WTC11 (cell line): ENCODE results near the gene FAM227B.

Source experiments
- ATF3 ChIP-seq: sonication (generic); formaldehyde crosslinking; conservative IDR thresholded peaks from 2 replicates; pipeline ENCODE4 v1.8.1; 2022; ENCODE audit warnings: mild to moderate bottlenecking, missing genetic modification reagents
- CTCF ChIP-seq: fragments of 200-600 bp; IDR thresholded peaks from 2 replicates; pipeline ENCODE4 v1.8.0; 2022; ENCODE audit warnings: antibody characterized with exemption
- E2F4 ChIP-seq: sonication (generic); formaldehyde crosslinking; IDR thresholded peaks from 2 replicates; pipeline ENCODE4 v1.8.1; 2022; ENCODE audit warnings: low read depth, mild to moderate bottlenecking, moderate library complexity, missing genetic modification reagents, borderline replicate concordance
- ELF4 ChIP-seq: sonication (generic); formaldehyde crosslinking; IDR thresholded peaks from 2 replicates; pipeline ENCODE4 v1.8.1; 2022; ENCODE audit warnings: low read depth, mild to moderate bottlenecking, moderate library complexity, missing genetic modification reagents
- FOXK1 ChIP-seq: sonication (generic); formaldehyde crosslinking; IDR thresholded peaks from 2 replicates; pipeline ENCODE4 v1.8.0; 2022; ENCODE audit warnings: mild to moderate bottlenecking, moderate library complexity, missing genetic modification reagents
- NR3C1 ChIP-seq: sonication (generic); formaldehyde crosslinking; conservative IDR thresholded peaks from 2 replicates; pipeline ENCODE4 v1.8.1; 2023; ENCODE audit warnings: low read depth, mild to moderate bottlenecking, missing genetic modification reagents
- OVOL2 ChIP-seq: fragments of 250-450 bp; sonication (Bioruptor Pico); IDR thresholded peaks from 2 replicates; pipeline ENCODE4 v1.9.0; 2021; ENCODE audit warnings: mild to moderate bottlenecking, borderline replicate concordance
- SMAD3 ChIP-seq: sonication (generic); formaldehyde crosslinking; IDR thresholded peaks from 2 replicates; pipeline ENCODE4 v1.8.0; 2022; ENCODE audit warnings: missing genetic modification reagents, mild to moderate bottlenecking, borderline replicate concordance
- STAT6 ChIP-seq: sonication (generic); formaldehyde crosslinking; conservative IDR thresholded peaks from 2 replicates; pipeline ENCODE4 v1.8.1; 2023; ENCODE audit warnings: mild to moderate bottlenecking, low read depth, missing genetic modification reagents, moderate library complexity

- no peak for TF ChIP-seq STAT6 (CRISPR knock-in tag)
- TF ChIP-seq CTCF: no peak
- TF ChIP-seq NR3C1 (CRISPR knock-in tag): no peak
- TF ChIP-seq SMAD3 (CRISPR knock-in tag): no peak
- TF ChIP-seq FOXK1 (CRISPR knock-in tag): no peak
- TF ChIP-seq E2F4 (CRISPR knock-in tag): no peak
- TF ChIP-seq OVOL2: no peak
- TF ChIP-seq ELF4 (CRISPR knock-in tag): no peak
- TF ChIP-seq ATF3 (CRISPR knock-in tag): no peak
Measured at GRCh38 chr15:49652922-49653321, 32.3 kb upstream of the FAM227B start.
